ENCODE results near the gene NF1.

DNA sequence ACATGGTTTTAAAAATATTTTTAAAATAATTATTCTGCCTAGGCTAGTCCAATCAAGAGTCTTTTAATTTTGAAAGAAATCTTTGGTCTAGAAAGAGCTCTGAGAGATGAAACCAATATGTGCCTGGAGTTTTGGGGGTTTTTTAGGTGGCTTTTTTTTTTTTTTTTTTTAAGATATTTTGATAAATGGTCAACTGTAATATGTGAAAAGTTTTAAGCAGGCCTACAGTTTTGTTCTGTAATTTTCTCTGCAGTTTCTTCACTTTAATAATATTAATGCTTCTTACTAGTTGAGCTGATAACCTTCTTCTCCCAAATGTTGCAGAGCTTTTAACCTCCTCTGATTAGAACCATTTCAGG, 157.2 kb downstream of the NF1 start:
- TF ChIP-seq, protein P1, sequence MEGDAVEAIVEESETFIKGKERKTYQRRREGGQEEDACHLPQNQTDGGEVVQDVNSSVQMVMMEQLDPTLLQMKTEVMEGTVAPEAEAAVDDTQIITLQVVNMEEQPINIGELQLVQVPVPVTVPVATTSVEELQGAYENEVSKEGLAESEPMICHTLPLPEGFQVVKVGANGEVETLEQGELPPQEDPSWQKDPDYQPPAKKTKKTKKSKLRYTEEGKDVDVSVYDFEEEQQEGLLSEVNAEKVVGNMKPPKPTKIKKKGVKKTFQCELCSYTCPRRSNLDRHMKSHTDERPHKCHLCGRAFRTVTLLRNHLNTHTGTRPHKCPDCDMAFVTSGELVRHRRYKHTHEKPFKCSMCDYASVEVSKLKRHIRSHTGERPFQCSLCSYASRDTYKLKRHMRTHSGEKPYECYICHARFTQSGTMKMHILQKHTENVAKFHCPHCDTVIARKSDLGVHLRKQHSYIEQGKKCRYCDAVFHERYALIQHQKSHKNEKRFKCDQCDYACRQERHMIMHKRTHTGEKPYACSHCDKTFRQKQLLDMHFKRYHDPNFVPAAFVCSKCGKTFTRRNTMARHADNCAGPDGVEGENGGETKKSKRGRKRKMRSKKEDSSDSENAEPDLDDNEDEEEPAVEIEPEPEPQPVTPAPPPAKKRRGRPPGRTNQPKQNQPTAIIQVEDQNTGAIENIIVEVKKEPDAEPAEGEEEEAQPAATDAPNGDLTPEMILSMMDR (IDR thresholded peaks at IDR 0.05; ENCODE audit: insufficient read depth, low read depth, low read length), result no peak
- no peak for TF ChIP-seq EZH2 (IDR thresholded peaks at IDR 0.05; ENCODE audit: insufficient read depth, low read length)

Measured in astrocyte (in vitro differentiated cells and primary cell).